B cell (primary cell): ENCODE data around the gene OSCAR. TPM values are rescaled to one million over a fixed set of nuclear protein-coding genes. Genes with fewer than 3 reads are reported as not detected.

Source experiments
- ATAC-seq: fragments of 200-7000 bp; cut with Tn5 transposase; one replicate; pipeline ENCODE4 v1.10.0; 2021; ENCODE audit warnings: low read depth, mild to moderate bottlenecking, moderate number of reproducible peaks, moderate library complexity
- CTCF ChIA-PET: fragments of 350-600 bp; sonication (Branson Sonifier 250); formaldehyde crosslinking; loops from one replicate; lab custom pipeline; 2021; ENCODE audit warnings: antibody characterized with exemption, inconsistent platforms; lab: Charles Lee
- POLR2A ChIA-PET: fragments of 350-600 bp; sonication (Branson Sonifier 250); formaldehyde crosslinking; loops from one replicate; lab custom pipeline; 2021; ENCODE audit warnings: antibody characterized with exemption; lab: Charles Lee
- DNase-seq: peaks from one replicate; pipeline ENCODE4 v3.0.0; 2013
- H2AFZ ChIP-seq: 2 replicates; pipeline ENCODE4 v1.6.1; 2012; ENCODE audit warnings: mild to moderate bottlenecking, low read depth, low read length; ENCODE audit not compliant: insufficient read depth, poor library complexity, severe bottlenecking
- H3K27ac ChIP-seq, 2 donors: 1 replicate in 1 of 2; 2 replicates in 1 of 2; pipeline ENCODE4 v1.5.1; 2012 to 2013; ENCODE audit warnings: low read length in 2 of 2, mild to moderate bottlenecking in 2 of 2, moderate library complexity in 1 of 2
- H3K27me3 ChIP-seq, 4 experiments: fragments of 200-600 bp in 1 of 4; sonication (generic) in 1 of 4; replicated peaks in 1 of 4; 1 replicate in 2 of 4; 2 replicates in 2 of 4; pipeline versions ENCODE4 v1.6.1 to v1.7.0; 2013 to 2016; ENCODE audit warnings: low read length in 3 of 4, mild to moderate bottlenecking in 2 of 4, mixed read lengths in 1 of 4, moderate library complexity in 1 of 4; ENCODE audit not compliant: insufficient read depth in 4 of 4, control insufficient read depth in 3 of 4; ENCODE audit errors: control extremely low read depth in 1 of 4
- H3K36me3 ChIP-seq, 2 experiments: replicated peaks in 1 of 2; 1 replicate in 1 of 2; 2 replicates in 1 of 2; pipeline versions ENCODE4 v1.6.1 to v1.7.1; 2013; ENCODE audit warnings: low read length in 1 of 2; ENCODE audit not compliant: insufficient read depth in 2 of 2, control insufficient read depth in 1 of 2; ENCODE audit errors: control extremely low read depth in 1 of 2, extremely low read depth in 1 of 2
- H3K4me1 ChIP-seq, 2 donors: fragments of 200-600 bp in 1 of 2; sonication (generic) in 1 of 2; 1 replicate in 1 of 2; 2 replicates in 1 of 2; pipeline versions ENCODE4 v1.5.1 to v1.6.1; 2013 to 2017; ENCODE audit warnings: low read length in 2 of 2; ENCODE audit not compliant: control insufficient read depth in 2 of 2, insufficient read depth in 2 of 2
- H3K4me2 ChIP-seq: replicated peaks from 2 replicates; pipeline ENCODE3; 2012; ENCODE audit warnings: mild to moderate bottlenecking, low read depth, low read length; ENCODE audit not compliant: poor library complexity, severe bottlenecking
- H3K4me3 ChIP-seq, 5 experiments: fragments of 200-600 bp in 1 of 5; sonication (generic) in 1 of 5; 1 replicate in 3 of 5; 2 replicates in 2 of 5; pipeline versions ENCODE4 v1.5.1 to v1.7.0; 2011 to 2016; ENCODE audit warnings: low read length in 4 of 5, mild to moderate bottlenecking in 4 of 5, low read depth in 2 of 5, control low read depth in 1 of 5, moderate library complexity in 1 of 5; ENCODE audit not compliant: insufficient read depth in 1 of 5; ENCODE audit errors: control extremely low read depth in 1 of 5, extremely low read depth in 1 of 5
- H3K79me2 ChIP-seq: fragments of 200-600 bp; sonication (generic); one replicate; pipeline ENCODE4 v1.6.0; 2016; ENCODE audit warnings: low read length; ENCODE audit not compliant: control insufficient read depth, insufficient read depth
- H3K9ac ChIP-seq: fragments of 200-600 bp; sonication (generic); 2 replicates; pipeline ENCODE4 v1.6.1; 2017; ENCODE audit warnings: mild to moderate bottlenecking, low read length, moderate library complexity
- H3K9me3 ChIP-seq, 3 donors: one replicate each; pipeline versions ENCODE4 v1.6.1 to v1.7.1; 2013; ENCODE audit warnings: low read length in 2 of 3; ENCODE audit not compliant: control insufficient read depth in 2 of 3, insufficient read depth in 1 of 3; ENCODE audit errors: control extremely low read depth in 1 of 3
- H4K20me1 ChIP-seq: 2 replicates; pipeline ENCODE4 v1.6.0; 2012; ENCODE audit warnings: mild to moderate bottlenecking, low read length; ENCODE audit not compliant: insufficient read depth, control insufficient read depth, poor library complexity, severe bottlenecking
- H3K27ac Mint-ChIP-seq: one replicate; pipeline ENCODE4 v1.8.0; 2021; ENCODE audit warnings: mixed read lengths
- H3K27me3 Mint-ChIP-seq: one replicate; pipeline ENCODE4 v1.8.0; 2021; ENCODE audit warnings: mixed read lengths
- H3K4me1 Mint-ChIP-seq: one replicate; pipeline ENCODE4 v1.8.0; 2021; ENCODE audit warnings: mixed read lengths
- H3K4me3 Mint-ChIP-seq: one replicate; pipeline ENCODE4 v1.8.0; 2021; ENCODE audit warnings: mixed read lengths
- H3K9me3 Mint-ChIP-seq: one replicate; pipeline ENCODE4 v1.8.0; 2022; ENCODE audit warnings: mixed read lengths; ENCODE audit not compliant: insufficient read depth
- EZH2 ChIP-seq: IDR thresholded peaks from 2 replicates; pipeline ENCODE4 v1.6.1; 2012; ENCODE audit warnings: borderline replicate concordance, low read depth, mild to moderate bottlenecking, moderate library complexity, low read length; ENCODE audit not compliant: insufficient read depth, poor library complexity, severe bottlenecking
- WGBS: methylation state at CpG from one replicate; pipeline ENCODE4 v1.1.5; 2013; ENCODE audit warnings: missing lambda C conversion rate; ENCODE audit not compliant: insufficient coverage; 5-methylcytosine and 5-hydroxymethylcytosine counted together
- intact Hi-C: fragments of 100-400 bp; cut with micrococcal nuclease; formaldehyde crosslinking; loops from one replicate; pipeline ENCODE4 v1.10.0; 2022
- polyA plus RNA-seq: library from polyadenylated mRNA; depleted of rRNA; stranded (reverse); fragments of >200 nt; gene quantifications from 2 replicates; pipeline ENCODE4 v1.2.3, GENCODE V29; 2012
- total RNA-seq, 2 donors: library from RNA; stranded (reverse); fragments of 120-200 nt in 1 of 2; gene quantifications; 1 replicate in 1 of 2; 2 replicates in 1 of 2; pipeline versions ENCODE4 v1.2.3 to v1.2.4, GENCODE V29; 2013 to 2022
- TF ChIP-seq, protein P1 (sequence below): fragments of 200-600 bp; IDR thresholded peaks from one replicate; pipeline ENCODE4 v1.8.0; 2022; ENCODE audit warnings: antibody characterized with exemption, mild to moderate bottlenecking

The OSCAR gene
- total and polyA plus RNA-seq, 2 donors (not counting 1 experiment from before 2014, with no cell fraction given) = 1.7 TPM; not detected in 1

- intact Hi-C loops = no loop called here
- H3K4me3 Mint-ChIP-seq = no peak overlapping the region
- H3K4me1 Mint-ChIP-seq = no peaks in the 10 kb centered on the region
- no peaks in the 10 kb centered on the region for H3K79me2 ChIP-seq
- H3K36me3 ChIP-seq = peaks cover 7 to 54% of the 10 kb centered on the region in 2 experiments
- no peaks in the 10 kb centered on the region for H3K27me3 Mint-ChIP-seq
- no peak for DNase-seq
- no peak for ATAC-seq
- H3K27me3 ChIP-seq = no peaks in the 10 kb centered on the region
- no peak overlapping the region for H3K27ac Mint-ChIP-seq
- ChIA-PET CTCF (no interaction called here), POLR2A (no interaction called here)
- H3K9me3 ChIP-seq = no peaks in the 10 kb centered on the region
- H3K4me3 ChIP-seq = no peak overlapping the region
- no peaks in the 10 kb centered on the region for H3K4me1 ChIP-seq
- no peak for TF ChIP-seq EZH2
- TF ChIP-seq, protein P1, sequence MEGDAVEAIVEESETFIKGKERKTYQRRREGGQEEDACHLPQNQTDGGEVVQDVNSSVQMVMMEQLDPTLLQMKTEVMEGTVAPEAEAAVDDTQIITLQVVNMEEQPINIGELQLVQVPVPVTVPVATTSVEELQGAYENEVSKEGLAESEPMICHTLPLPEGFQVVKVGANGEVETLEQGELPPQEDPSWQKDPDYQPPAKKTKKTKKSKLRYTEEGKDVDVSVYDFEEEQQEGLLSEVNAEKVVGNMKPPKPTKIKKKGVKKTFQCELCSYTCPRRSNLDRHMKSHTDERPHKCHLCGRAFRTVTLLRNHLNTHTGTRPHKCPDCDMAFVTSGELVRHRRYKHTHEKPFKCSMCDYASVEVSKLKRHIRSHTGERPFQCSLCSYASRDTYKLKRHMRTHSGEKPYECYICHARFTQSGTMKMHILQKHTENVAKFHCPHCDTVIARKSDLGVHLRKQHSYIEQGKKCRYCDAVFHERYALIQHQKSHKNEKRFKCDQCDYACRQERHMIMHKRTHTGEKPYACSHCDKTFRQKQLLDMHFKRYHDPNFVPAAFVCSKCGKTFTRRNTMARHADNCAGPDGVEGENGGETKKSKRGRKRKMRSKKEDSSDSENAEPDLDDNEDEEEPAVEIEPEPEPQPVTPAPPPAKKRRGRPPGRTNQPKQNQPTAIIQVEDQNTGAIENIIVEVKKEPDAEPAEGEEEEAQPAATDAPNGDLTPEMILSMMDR = no peak
- H2AFZ ChIP-seq = no peak overlapping the region
- H3K9ac ChIP-seq = no peak overlapping the region
- WGBS = 92% methylated on average over 18 of the region's 20 CpGs
- no peak overlapping the region for H3K27ac ChIP-seq
- no peaks in the 10 kb centered on the region for H3K9me3 Mint-ChIP-seq
- no peak overlapping the region for H3K4me2 ChIP-seq
- H4K20me1 ChIP-seq = no peaks in the 10 kb centered on the region
These were observed 27.8 kb upstream of the OSCAR start for GRCh38 chr19:54128441-54128725.

- Mint-ChIP-seq H3K9me3 (no peaks in the 10 kb centered on the region), H3K4me1 (no peaks in the 10 kb centered on the region), H3K27ac (no peak overlapping the region), H3K4me3 (no peak overlapping the region), H3K27me3 (no peaks in the 10 kb centered on the region)
- H2AFZ ChIP-seq = no peak overlapping the region
- ChIA-PET CTCF (no interaction called here), POLR2A (no interaction called here)
- no peak for TF ChIP-seq EZH2
- no peak overlapping the region for H3K4me2 ChIP-seq
- intact Hi-C loops = no loop called here
- no peaks in the 10 kb centered on the region for H3K27me3 ChIP-seq
- ATAC-seq (no peak), DNase-seq (no peak)
- WGBS = 98% methylated on average over 33 of the region's 44 CpGs
- no peaks in the 10 kb centered on the region for H3K79me2 ChIP-seq
- H3K4me1 ChIP-seq = no peaks in the 10 kb centered on the region
- H4K20me1 ChIP-seq = no peaks in the 10 kb centered on the region
- no peak overlapping the region for H3K9ac ChIP-seq
- H3K27ac ChIP-seq = no peak overlapping the region
- peaks cover 7 to 58% of the 10 kb centered on the region in 2 experiments for H3K36me3 ChIP-seq
- no peak overlapping the region for H3K4me3 ChIP-seq
- H3K9me3 ChIP-seq = no peaks in the 10 kb centered on the region
These were observed 27.3 kb upstream of the OSCAR start for GRCh38 chr19:54127688-54128440.
